Endometrial microvascular endothelial cells (primary cell): ENCODE measurements around the gene ALDH1A3. TPM values are rescaled to one million over a fixed set of nuclear protein-coding genes. Genes with fewer than 3 reads are reported as not detected.

Experiments used
- in situ Hi-C: cut with HindIII; loops from 2 replicates; pipeline ENCODE4 v1.10.0; 2017; ENCODE audit warnings: low sequenced_read_pairs, low pct_unique_long_range_greater_than_20kb; ENCODE audit errors: inconsistent ontology term
- total RNA-seq: library from RNA; depleted of rRNA; stranded (reverse); fragments of >200 nt; gene quantifications from one replicate; pipeline ENCODE4 v1.2.3, GENCODE V29; 2015; ENCODE audit errors: inconsistent ontology term

Gene ALDH1A3
- total RNA-seq, 1 donor from 2014 or later = 1.7 TPM

DNA sequence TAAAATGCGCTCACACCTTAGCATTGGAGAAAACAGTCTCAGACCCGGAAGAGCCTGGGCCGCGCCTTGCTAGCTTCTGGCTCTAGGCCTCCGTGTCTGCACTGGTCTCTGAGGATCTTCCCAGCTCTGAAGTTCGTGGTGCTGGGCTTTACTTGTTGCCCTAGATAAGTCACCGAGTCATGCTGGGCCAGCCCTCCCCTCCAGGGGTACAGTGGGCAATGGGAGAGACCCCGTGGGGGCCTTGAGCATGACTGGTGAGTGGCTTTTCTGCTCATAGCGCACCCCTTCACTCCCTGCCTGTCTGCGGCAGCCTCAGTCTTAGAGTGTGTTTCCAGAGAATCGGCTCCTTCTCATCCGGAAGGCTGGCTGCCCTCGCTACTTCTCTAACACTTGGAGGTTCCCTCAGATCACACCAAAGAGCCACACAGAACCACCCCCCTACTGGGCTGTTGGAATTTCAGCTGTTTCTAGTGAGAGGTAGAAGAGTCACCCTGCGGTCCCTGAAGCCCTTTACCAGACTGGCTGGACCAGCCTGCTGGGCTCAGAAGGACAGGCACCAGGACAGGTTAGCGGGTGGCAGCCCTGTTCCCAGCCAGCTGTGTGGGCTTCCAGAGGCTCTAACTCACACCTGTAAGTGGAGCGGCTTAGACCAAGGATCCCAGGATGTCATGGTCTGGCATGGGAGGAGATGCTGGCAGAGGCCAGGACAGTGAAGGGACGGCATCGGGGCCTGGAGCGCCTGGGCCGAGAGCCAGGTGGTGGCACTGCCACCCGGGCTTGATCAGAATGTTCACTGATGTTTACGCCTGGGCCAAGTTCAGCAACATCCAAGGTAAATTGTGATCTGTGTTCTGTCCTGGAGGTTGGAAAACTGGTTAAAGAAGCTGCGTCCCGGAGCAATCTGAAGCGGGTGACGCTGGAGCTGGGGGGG lies 17.9 kb downstream of the ALDH1A3 start:
- in situ Hi-C loops = no loop called here

DNA sequence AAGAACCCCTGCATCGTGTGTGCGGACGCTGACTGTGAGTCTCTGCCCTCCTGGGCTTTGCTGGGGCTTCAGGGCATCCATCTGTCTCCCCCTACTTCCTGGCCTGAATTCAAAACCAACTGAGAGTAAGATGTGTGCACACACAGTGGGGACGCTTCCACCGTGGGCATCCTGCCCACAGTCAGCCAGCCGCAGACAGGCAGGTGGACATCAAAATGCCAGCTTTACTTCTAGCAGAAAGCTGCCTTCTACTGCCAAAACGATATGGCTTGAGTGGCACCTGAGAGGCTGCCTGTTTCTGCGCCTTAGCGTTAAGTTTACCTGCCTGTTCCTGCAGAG lies 18.5 kb downstream of the ALDH1A3 start:
- in situ Hi-C loops = no loop called here

DNA sequence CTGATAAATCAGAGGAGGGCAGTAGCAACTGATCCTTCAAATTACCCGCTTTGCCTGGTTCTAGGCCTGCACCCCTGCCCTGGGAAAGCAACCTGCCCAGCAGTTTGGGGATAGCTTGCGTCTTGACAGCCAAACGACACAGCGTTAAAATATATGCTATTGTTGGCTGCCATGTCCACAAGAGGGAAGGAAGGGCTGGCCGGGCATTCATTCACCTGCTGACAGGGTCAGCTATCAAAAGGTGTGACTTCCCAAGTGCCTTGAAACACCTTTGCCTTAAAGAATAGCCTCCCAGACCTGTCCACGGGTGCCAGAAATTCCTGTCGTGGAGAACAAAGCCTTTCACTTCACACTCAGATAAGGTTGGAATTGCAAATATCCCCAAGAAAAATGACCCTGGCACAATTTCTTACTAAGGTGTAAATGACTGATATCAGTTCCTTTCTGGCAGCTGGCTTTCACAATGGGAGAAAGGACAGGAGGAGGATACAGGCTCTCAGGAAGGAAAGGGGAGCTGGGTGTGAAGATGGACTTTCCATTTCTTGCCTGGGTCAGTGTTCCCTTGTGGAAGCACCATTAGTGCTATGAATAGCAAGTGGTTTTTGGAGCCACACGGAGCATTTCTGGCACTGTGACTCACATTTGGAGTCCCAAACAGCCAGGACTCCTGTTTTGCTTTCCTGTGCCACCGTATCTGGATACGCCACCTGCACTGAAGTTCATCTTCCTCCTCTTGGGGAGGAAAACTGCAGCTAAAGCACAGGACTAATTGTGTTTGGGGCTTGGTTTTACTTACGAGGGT lies 19.2 kb downstream of the ALDH1A3 start:
- in situ Hi-C loops = no loop called here

DNA sequence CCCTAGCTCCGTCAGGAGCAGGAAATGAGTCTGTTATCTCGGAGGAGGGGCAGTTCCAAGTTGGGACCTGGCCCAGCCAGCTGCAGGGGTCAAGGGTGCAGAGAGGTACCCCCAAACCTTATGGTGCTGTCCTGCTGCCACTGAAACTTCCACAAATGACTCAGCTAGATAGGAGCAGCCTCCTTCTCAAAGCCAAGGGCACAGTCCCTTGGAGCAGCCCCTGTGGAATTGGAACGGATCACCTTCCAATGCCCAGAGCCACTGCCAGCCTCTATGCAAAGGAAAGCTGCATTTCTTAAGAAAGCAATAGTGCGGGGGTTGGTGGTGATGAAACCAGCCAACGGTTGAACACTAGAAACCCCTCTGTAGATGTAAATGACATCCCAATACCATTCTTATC lies 20.0 kb downstream of the ALDH1A3 start:
- in situ Hi-C loops = no loop called here

DNA sequence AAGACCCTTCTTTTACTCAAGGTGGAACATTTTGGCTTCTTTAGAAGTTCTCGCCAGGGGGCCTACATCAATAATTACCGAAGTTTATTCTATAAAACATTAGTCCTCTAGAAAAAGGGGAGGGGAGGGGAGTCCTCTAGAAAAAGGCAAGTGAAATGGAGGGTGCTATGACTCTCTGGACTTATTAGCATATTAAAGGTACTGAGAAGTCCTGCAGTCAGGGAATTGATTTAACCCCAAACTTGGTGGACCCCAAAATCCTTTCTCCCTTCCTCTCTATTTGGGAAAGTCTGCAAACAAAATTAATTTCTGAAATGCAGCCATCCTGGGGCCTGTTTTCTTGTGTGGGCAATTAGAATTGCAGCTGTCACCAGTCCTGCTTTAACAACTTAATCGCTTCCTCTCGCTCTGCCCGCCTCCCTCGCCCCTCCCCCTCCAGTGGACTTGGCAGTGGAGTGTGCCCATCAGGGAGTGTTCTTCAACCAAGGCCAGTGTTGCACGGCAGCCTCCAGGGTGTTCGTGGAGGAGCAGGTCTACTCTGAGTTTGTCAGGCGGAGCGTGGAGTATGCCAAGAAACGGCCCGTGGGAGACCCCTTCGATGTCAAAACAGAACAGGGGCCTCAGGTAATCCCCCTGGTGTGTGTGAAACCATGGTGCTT lies 20.6 kb downstream of the ALDH1A3 start:
- in situ Hi-C loops = loop anchor here (10.0 kb wide), 1 partner anchor 375 kb away; the partner anchor contains the start of gene SELENOS

DNA sequence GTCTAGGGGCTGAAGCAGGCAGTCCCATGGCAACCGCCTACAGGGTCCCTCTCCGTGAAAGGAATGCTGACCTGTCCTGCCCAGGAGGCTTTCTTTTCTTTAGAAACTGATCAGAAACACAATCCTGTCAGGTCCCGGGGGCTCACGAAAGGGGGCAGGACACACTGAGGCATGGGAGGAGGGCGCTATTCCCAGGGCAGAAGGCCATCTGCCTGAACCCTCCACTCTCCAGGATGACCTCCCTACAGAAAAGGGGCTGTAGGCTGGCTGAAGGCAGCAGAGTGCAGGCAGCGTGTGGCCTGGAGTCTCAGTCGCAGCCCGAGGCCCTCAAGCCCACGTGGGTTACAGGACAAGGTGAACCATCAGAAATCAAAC lies 21.2 kb downstream of the ALDH1A3 start:
- in situ Hi-C loops = loop anchor here (10.0 kb wide), 1 partner anchor 374 kb away; the partner anchor contains the start of gene SELENOS

DNA sequence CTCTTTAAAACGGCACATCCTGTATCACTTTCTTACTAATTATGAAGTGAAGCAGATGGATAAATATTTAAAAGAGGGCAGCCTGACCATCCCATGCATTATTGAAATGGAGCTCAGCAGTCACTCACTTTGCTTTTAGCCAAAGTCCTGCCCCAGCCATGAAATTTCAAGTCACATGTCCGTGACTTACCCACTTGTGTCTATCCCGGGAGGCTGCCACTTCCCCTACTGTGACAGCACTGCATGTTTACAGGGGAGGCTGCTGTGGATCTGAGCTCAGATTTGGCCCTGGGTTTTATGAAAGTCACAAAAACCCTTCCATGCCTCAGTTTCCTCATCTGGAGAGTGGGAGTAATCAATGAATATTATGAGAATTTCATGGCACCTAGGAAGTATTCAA lies 21.7 kb downstream of the ALDH1A3 start:
- in situ Hi-C loops = loop anchor here (10.0 kb wide), 1 partner anchor 374 kb away; the partner anchor contains the start of gene SELENOS

DNA sequence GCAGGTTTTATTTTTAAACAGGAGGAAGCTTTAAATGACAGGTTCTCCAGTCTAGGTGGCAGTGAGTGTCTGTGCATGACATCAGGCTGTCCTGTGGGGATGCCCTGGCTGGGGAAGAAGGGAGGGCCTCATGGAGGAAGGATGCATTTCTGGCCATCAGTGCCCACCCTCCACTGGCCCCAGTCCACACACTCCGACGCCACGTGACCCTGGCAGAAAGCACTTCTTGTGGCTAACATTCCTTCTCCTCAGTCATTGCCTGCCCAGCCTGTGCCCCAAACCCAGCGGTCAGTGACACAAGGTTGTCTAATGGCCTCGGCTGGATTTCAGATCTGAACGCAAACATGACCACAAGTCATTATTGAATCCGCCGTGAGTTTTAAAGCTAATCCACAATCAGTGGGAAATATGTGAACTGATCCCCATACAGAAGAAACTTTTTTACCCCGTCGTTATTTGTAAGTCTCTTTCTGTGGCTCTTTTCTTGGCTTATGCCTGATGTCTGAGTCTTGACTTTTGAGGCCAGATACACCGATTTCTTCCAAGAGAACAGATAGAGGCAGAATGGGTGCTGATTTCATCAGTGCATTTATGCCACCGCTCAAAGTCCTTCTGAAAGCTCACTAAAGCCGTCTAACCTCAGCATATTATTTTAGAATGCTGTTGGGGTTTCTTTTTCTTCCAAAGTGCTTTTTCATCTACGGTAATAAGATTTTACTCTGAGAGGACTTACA lies 22.2 kb downstream of the ALDH1A3 start:
- in situ Hi-C loops = loop anchor here (10.0 kb wide), 1 partner anchor 373 kb away; the partner anchor contains the start of gene SELENOS

DNA sequence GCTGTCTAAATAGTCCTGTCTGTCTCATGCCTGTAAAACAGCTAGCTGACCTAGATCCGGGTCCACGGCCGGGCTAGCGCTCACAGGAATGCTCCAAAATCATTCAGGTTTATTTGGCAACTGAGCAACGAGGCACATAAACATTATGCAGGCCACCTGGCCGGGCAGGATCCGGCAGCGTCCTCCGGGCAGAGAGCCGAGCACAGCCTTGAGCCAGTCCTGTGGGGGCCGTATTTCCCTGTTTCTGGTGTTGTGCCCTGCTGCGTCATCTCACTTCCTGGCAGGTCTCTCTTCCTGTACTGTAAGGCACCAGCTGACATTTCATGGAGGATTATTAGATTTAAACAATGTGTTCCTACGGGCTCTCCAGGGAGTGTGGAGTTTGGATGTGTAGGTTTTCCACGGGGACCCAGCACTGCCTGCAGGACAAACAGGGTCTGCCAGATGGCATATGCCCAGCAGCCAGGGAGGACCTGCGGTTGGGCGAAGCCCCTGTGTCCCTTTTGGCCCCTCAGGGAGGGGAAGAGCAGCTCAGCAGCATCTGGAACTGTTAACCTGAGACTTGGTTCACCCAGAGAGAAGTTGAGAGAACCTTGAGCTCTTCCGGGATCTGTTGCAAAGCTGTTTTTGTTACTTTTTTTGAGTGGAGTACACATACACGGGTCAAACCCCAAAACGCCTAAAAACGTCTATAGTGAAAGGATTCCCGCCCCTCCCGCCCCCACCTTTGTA lies 23.0 kb downstream of the ALDH1A3 start:
- in situ Hi-C loops = loop anchor here (10.0 kb wide), 1 partner anchor 372 kb away; the partner anchor contains the start of gene SELENOS

DNA sequence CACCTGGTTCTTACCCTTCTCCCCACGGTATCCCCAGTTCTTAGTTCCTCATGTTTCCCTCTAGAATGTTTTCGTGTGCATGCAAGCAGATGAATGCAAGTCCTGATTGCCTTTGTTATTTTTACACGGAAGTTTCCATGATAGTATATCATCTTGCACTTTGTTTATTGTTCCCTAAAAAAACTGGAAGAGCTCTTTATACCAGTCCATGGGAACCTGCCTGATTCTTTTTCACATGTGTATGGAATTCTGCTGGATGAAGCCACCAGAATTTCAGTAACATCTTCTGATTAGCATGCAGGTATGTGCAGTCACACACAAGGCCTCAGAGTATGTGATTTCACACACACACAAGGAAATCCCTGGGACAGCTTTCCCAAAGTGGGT lies 23.5 kb downstream of the ALDH1A3 start:
- in situ Hi-C loops = loop anchor here (10.0 kb wide), 1 partner anchor 372 kb away; the partner anchor contains the start of gene SELENOS

DNA sequence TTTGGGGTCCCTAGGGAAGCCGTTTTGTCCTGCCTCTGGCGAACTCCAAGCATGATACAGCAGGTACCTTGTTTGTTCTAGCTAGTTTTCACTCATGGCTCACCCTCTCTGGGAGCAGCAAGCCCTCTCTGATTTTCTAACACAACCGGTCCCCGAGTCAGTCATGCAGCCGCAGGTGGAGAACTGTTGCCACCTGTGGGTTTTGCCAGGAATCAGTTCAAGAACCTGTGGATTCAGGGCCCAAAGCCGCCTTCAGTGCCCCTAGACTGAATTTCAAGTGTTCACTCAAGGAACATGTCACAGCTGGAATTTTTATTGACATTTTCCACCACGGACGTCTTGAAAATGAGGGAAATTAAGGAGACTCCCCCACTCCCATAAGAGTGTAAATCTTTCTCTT lies 26.2 kb downstream of the ALDH1A3 start:
- in situ Hi-C loops = loop anchor here (10.0 kb wide), 1 partner anchor 369 kb away; the partner anchor contains the start of gene SELENOS

DNA sequence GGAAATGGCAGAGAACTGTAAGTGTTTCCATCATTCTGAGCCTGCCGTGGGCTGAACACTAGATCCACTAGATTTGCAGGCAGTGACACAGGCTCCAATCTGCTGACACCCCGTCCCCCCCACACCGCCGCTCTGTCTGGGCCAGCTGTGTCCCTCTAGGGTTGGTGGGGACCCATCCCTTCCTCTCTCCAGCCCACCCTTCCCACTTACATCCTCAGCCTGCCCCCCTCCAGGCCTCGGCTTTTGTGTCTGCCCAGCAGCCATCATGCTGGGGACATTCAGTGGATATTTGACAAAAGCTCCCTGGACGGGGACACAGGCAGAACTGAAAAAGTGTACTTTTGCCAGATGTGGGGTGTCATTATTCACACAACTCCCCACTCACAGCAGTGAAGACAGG lies 28.8 kb downstream of the ALDH1A3 start:
- in situ Hi-C loops = loop anchor here (10.0 kb wide), 1 partner anchor 366 kb away; the partner anchor contains the start of gene SELENOS

DNA sequence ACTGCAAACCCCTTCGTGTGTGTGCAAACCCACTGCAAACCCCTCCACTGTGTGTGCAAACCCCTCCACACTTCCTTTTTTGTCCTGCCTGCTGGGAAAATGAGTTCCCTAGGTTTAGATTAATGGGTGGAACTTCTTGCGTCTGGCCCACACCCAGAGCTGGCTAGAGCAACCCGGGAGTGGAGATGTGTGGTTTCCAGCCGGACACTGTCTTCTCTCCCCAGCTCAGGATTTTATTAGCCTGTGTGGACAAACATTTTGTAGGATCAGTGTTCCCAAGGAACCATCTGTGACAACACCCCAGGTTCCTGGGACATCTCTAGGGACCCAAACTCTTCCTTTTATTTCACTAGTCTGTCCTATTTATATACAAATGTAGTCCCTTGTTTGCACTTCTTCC lies 29.9 kb downstream of the ALDH1A3 start:
- in situ Hi-C loops = loop anchor here (10.0 kb wide), 1 partner anchor 365 kb away; the partner anchor contains the start of gene SELENOS

DNA sequence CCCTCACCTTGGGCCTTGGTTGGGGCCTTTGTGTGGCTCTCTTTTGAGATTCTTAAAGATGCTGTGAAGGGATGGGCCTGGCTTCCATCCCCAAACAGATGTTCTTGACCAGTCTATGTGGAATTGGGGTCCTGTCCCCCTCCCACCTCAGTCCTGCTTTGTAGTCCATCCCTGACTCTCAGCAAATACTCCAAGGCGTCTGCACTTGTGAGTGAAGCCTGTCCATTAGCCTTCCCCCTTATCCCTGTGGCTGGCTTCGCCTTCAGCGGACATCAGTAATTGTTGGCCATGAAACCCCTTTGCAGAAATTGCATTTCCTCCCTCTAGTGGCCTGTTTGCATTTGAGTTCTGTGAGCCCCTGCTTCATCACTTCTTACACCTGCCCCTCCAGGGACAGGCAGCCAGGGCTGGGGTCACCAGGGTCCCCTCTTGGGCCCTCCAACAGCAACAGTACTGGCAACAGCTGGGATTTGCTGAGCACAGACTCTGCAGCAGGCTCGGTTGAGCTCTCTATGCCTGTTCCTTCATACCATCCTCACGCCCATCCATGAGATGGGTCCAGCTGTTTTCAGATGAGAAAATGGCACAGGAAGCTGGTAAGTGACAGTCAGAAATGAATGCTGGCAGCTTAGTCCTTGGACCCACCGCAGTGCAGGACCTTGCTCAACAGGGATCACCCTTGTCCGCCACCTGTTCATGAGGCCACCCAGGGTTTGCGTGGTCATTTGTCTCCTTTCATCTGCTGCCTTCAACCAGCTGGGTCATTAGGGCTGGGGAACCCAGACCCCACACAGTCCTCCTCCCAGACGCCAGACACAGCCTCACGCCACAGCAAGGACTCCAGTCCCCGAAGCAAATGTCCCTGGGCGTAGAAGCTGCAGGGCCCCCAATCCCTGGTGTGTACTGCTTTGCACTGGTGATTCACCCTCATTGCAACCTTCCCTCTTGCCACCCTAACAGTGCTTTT lies 30.6 kb downstream of the ALDH1A3 start:
- in situ Hi-C loops = loop anchor here (10.0 kb wide), 1 partner anchor 365 kb away; the partner anchor contains the start of gene SELENOS

DNA sequence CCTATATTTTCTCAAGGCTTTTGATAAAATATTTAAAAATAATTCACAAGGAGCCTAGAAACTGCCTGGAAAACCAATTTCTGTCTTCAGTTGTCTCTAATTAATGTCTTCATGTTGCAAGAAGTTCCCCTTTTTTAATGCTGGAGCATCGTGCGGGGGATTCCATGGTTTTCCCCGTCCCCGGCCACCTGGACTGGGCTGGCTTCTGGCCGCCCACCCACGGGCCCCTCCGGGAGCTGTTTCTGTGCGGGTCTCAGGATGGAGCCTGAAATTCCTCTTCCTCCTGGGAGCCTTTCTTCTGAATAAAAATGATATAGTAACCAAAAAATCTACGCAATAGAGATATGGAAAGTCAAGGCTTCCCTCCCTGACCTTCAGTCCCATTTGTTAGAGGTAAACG lies 31.5 kb downstream of the ALDH1A3 start:
- in situ Hi-C loops = no loop called here

DNA sequence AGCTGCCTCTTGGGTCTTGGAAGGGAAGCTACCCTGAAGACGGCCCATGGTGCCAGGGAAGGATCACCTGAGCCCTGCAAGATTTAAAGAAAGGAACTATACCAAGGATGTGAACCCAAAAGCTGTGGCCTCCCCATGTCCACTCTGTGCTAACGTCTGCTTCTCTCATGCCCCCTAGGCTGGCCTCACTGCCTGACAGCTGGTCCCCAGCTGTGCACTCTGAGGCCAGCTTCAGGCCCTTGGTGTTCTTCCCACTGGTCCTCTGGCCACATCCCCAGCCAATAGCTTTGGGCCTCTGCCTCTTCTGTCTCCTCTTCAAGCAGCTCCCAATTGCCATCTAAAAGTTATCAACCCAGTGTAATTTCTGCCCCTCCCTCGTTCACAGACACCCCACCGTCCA lies 34.3 kb downstream of the ALDH1A3 start:
- in situ Hi-C loops = no loop called here

DNA sequence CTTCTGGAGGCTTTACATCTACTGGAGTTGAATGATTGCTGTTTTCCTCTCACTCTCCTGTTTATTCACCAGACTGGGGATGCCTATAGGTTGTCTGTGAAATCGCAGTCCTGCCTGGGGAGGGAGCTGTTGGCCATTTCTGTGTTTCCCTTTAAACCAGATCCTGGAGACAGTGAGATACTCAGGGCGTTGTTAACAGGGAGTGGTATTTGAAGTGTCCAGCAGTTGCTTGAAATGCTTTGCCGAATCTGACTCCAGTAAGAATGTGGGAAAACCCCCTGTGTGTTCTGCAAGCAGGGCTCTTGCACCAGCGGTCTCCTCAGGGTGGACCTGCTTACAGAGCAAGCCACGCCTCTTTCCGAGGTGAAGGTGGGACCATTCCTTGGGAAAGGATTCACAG lies 35.2 kb downstream of the ALDH1A3 start:
- in situ Hi-C loops = no loop called here
